Measurements from ENCODE around the gene CHAC1.
"Not testable (repeated sequence)": the region's sequence is repeated elsewhere in the genome, so short reads cannot be mapped to it uniquely, and the experiment has no call there.

The CHAC1 gene

DNA sequence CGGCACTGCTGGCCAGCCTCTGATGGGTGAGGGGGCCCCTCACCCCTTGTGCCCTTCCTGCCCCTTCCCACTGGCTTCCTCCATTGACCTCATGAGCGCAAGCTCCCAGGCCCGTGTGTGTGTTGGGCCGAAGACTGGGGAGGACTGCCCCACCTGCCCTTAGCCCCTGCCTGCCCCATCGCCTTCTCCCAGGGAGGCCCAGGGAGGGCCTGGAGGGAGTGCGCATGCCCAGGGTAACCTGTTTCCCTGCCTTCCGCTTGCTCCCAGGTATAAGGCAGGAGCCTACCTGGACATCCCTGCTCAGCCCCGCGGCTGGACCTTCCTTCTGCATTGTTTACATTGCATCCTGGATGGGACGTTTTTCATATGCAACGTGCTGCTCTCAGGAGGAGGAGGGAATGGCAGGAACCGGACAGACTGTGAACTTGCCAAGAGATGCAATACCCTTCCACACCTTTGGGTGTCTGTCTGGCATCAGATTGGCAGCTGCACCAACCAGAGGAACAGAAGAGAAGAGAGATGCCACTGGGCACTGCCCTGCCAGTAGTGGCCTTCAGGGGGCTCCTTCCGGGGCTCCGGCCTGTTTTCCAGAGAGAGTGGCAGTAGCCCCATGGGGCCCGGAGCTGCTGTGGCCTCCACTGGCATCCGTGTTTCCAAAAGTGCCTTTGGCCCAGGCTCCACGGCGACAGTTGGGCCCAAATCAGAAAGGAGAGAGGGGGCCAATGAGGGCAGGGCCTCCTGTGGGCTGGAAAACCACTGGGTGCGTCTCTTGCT, 15.3 kb upstream of the CHAC1 start:
- no peak for DNase-seq (ENCODE audit: low read depth in 2 of 2)

- DNase-seq (ENCODE audit: low read depth in 2 of 2): no peak
Measured at GRCh38 chr15:40938536-40938870, 14.8 kb upstream of the CHAC1 start.

- DNase-seq (ENCODE audit: low read depth in 2 of 2): no peak
Measured at GRCh38 chr15:40940296-40940801, 12.9 kb upstream of the CHAC1 start.

- DNase-seq (ENCODE audit: low read depth in 2 of 2): no peak
Measured at GRCh38 chr15:40941068-40941527, 12.2 kb upstream of the CHAC1 start.

- peak; percentile 38 to 53 for DNase-seq (ENCODE audit: low read depth in 2 of 2)
Measured at GRCh38 chr15:40941528-40942336, 11.5 kb upstream of the CHAC1 start.

GRCh38 chr15:40942337-40942854, 10.9 kb upstream of the CHAC1 start:
- DNase-seq (ENCODE audit: low read depth in 2 of 2): no peak

GRCh38 chr15:40942878-40943277, 10.4 kb upstream of the CHAC1 start:
- DNase-seq (ENCODE audit: low read depth in 2 of 2): no peak

- no peak for DNase-seq (ENCODE audit: low read depth in 2 of 2)
Measured at GRCh38 chr15:40943764-40944365, 9.4 kb upstream of the CHAC1 start.

GRCh38 chr15:40944510-40945296, 8.6 kb upstream of the CHAC1 start:
- DNase-seq (ENCODE audit: low read depth in 2 of 2): no peak

- no peak for DNase-seq (ENCODE audit: low read depth in 2 of 2)
Measured at GRCh38 chr15:40948706-40949473, 4.4 kb upstream of the CHAC1 start.

- no peak for DNase-seq (ENCODE audit: low read depth in 2 of 2)
Measured at GRCh38 chr15:40949756-40950207, 3.5 kb upstream of the CHAC1 start.

GRCh38 chr15:40951764-40952163, 1.5 kb upstream of the CHAC1 start:
- DNase-seq (ENCODE audit: low read depth in 2 of 2): no peak

- no peak for DNase-seq (ENCODE audit: low read depth in 2 of 2)
Measured at GRCh38 chr15:40952301-40952900, 870 bp upstream of the CHAC1 start.

DNA sequence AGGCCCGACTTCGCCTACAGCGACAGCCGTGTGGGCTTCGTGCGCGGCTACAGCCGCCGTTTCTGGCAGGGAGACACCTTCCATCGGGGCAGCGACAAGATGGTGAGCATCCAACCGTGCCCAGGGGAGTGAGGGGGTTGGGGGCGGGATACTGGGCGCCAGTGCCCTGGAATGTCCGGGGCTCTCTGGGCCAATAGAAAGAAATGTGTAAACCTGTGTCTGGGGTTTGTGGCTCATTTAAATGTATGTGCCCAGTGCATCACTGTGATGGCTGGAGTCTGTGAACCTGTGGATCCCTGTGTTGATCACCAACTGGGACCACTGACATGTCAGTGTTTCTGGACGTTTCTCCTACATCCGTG, 423 bp downstream of the CHAC1 start:
- DNase-seq (ENCODE audit: low read depth in 2 of 2): no peak

GRCh38 chr15:40954158-40954848, 1.0 kb downstream of the CHAC1 start:
- DNase-seq (ENCODE audit: low read depth in 2 of 2): not testable (repeated sequence)

- DNase-seq (ENCODE audit: low read depth in 2 of 2): no peak
Measured at GRCh38 chr15:40955141-40955903, 2.1 kb downstream of the CHAC1 start.

GRCh38 chr15:40955930-40956540, 2.8 kb downstream of the CHAC1 start:
- no peak for DNase-seq (ENCODE audit: low read depth in 2 of 2)

DNA sequence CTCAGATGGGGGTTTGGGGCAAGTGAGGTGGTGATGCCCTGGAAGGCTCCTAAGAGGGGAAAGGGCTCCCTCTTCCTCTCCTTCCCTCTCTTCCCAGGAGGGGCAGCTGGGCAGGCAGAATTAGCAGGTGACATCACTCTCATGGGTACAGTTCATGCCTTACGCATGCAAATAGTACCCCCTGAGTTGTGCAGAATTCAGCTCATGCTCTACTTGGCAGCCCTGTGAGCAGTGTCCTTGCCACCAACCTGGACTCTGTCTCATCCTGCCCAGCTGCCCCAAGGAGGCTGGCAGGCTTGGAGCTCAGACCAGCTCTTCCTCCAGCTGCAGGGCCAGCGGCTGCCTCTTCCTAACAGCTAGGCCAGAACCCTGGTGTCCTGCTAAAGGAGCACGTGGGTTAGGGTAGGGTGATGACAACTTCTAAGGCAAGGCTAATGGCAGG, 3.3 kb downstream of the CHAC1 start:
- no peak for DNase-seq (ENCODE audit: low read depth in 2 of 2)
